ENCODE measurements around the gene ARHGEF19. TPM values are rescaled to one million over a fixed set of nuclear protein-coding genes. Genes with fewer than 3 reads are reported as not detected.
A peak's percentile ranks its signal among the peaks of the same experiment; 100 is the strongest.

Gene ARHGEF19
- polyA plus RNA-seq, 3 donors: 22.8 to 28.3 (median 26.5) TPM

GRCh38 chr1:16183765-16184556, 28.5 kb downstream of the ARHGEF19 start:
- no peak for DNase-seq

- no peak for DNase-seq
Measured at GRCh38 chr1:16183179-16183578, 29.3 kb downstream of the ARHGEF19 start.

- DNase-seq: peak; percentile 83
Measured at GRCh38 chr1:16181887-16182719, 30.3 kb downstream of the ARHGEF19 start.

GRCh38 chr1:16180291-16180824, 32.1 kb downstream of the ARHGEF19 start:
- no peak for DNase-seq

GRCh38 chr1:16178596-16179497, 33.6 kb downstream of the ARHGEF19 start:
- DNase-seq: no peak

GRCh38 chr1:16177306-16177705, 35.1 kb downstream of the ARHGEF19 start:
- DNase-seq: no peak

- no peak for DNase-seq
Measured at GRCh38 chr1:16176653-16177052, 35.8 kb downstream of the ARHGEF19 start.

- peak; percentile 89 for DNase-seq
Measured at GRCh38 chr1:16175610-16176553, 36.6 kb downstream of the ARHGEF19 start.

- DNase-seq: no peak
Measured at GRCh38 chr1:16174886-16175598, 37.4 kb downstream of the ARHGEF19 start.

- no peak for DNase-seq
Measured at GRCh38 chr1:16174261-16174868, 38.1 kb downstream of the ARHGEF19 start.

- no peak for DNase-seq
Measured at GRCh38 chr1:16173447-16174260, 38.8 kb downstream of the ARHGEF19 start.

- DNase-seq: no peak
Measured at GRCh38 chr1:16172964-16173446, 39.4 kb downstream of the ARHGEF19 start.

- DNase-seq: no peak
Measured at GRCh38 chr1:16172218-16172830, 40.1 kb downstream of the ARHGEF19 start.

GRCh38 chr1:16171314-16172151, 40.9 kb downstream of the ARHGEF19 start:
- no peak for DNase-seq

GRCh38 chr1:16170283-16170673, 42.2 kb downstream of the ARHGEF19 start:
- no peak for DNase-seq

- no peak for DNase-seq
Measured at GRCh38 chr1:16168622-16169360, 43.7 kb downstream of the ARHGEF19 start.
